Measurements from ENCODE around the gene MCF2L2. TPM values are rescaled to one million over a fixed set of nuclear protein-coding genes. Genes with fewer than 3 reads are reported as not detected.
A peak's percentile ranks its signal among the peaks of the same experiment; 100 is the strongest.

The MCF2L2 gene
- total and polyA plus RNA-seq, 9 of the 15 experiments (the other 6 are each of a cell fraction or from before 2014, with no cell fraction given), result 0.56 to 4.2 (median 3.0) TPM

GRCh38 chr3:183360971-183361624 is 67.3 kb downstream of the MCF2L2 start (continued):
- TF ChIP-seq TRIM25 (IDR thresholded peaks at IDR 0.05; ENCODE audit: borderline replicate concordance) (no peak), POLR2G (IDR thresholded peaks at IDR 0.05; ENCODE audit: low read depth, low read length) (no peak), ZNF586 (CRISPR knock-in tag; conservative IDR thresholded peaks at IDR 0.05) (no peak), TAL1 (IDR thresholded peaks at IDR 0.05) (peak; percentile 96), JUND (IDR thresholded peaks at IDR 0.05; ENCODE audit: borderline replicate concordance, low read depth, low read length) (peak; percentile 12; the same call in 1 of the 2 replicates), JUND (tag; IDR thresholded peaks at IDR 0.05; ENCODE audit: borderline replicate concordance, low read depth, low read length) (peak; percentile 77; the same call in 2 of the 3 replicates), ARID3A (IDR thresholded peaks at IDR 0.05; ENCODE audit: borderline replicate concordance, low read depth, low read length) (0 out of 2 replicates have a peak, but pooled peaks have one; percentile 21), MXD1 (CRISPR knock-in tag; IDR thresholded peaks at IDR 0.05; ENCODE audit: borderline replicate concordance, poor library complexity, severe bottlenecking) (no peak), ZZZ3 (IDR thresholded peaks at IDR 0.05) (no peak), ZNF407 (IDR thresholded peaks at IDR 0.05; ENCODE audit: low read depth) (no peak), CBX8 (IDR thresholded peaks at IDR 0.05; ENCODE audit: borderline replicate concordance, extremely low read depth, low read depth, low read length, poor library complexity, severe bottlenecking) (no peak), HLTF (IDR thresholded peaks at IDR 0.05) (peak; percentile 87; the same call in 1 of the 2 replicates), WHSC1 (IDR thresholded peaks at IDR 0.05; ENCODE audit: low read length) (no peak), ZNF668 (CRISPR knock-in tag; IDR thresholded peaks at IDR 0.05) (no peak), DDX20 (tag; IDR thresholded peaks at IDR 0.05; ENCODE audit: low read depth) (no peak)
